Measurements from ENCODE around the gene SECTM1.

Gene SECTM1

GRCh38 chr17:82303944-82304808 lies 29.4 kb downstream of the SECTM1 start:
- no peak overlapping the region for H3K4me3 ChIP-seq (ENCODE audit: low read depth, low read length)
- in situ Hi-C loops (cut with HindIII; ENCODE audit: low sequenced_read_pairs), result no loop called here
- no peak for TF ChIP-seq CTCF (IDR thresholded peaks at IDR 0.05; ENCODE audit: low read depth, low read length, missing control alignments)
- DNase-seq (ENCODE audit: low read depth), result no peak

- no peak for DNase-seq (ENCODE audit: low read depth)
- in situ Hi-C loops (cut with HindIII; ENCODE audit: low sequenced_read_pairs), result no loop called here
- TF ChIP-seq CTCF (IDR thresholded peaks at IDR 0.05; ENCODE audit: low read depth, low read length, missing control alignments), result no peak
- H3K4me3 ChIP-seq (ENCODE audit: low read depth, low read length), result no peak overlapping the region
Observed at GRCh38 chr17:82302991-82303943, 30.3 kb downstream of the SECTM1 start.

GRCh38 chr17:82302568-82302963 lies 31.0 kb downstream of the SECTM1 start:
- in situ Hi-C loops (cut with HindIII; ENCODE audit: low sequenced_read_pairs), result no loop called here
- no peak for TF ChIP-seq CTCF (IDR thresholded peaks at IDR 0.05; ENCODE audit: low read depth, low read length, missing control alignments)
- no peak for DNase-seq (ENCODE audit: low read depth)
- H3K4me3 ChIP-seq (ENCODE audit: low read depth, low read length), result no peak overlapping the region

GRCh38 chr17:82301916-82302567 lies 31.5 kb downstream of the SECTM1 start:
- TF ChIP-seq CTCF (IDR thresholded peaks at IDR 0.05; ENCODE audit: low read depth, low read length, missing control alignments), result no peak
- H3K4me3 ChIP-seq (ENCODE audit: low read depth, low read length), result no peak overlapping the region
- no peak for DNase-seq (ENCODE audit: low read depth)

GRCh38 chr17:82301300-82301915 lies 32.2 kb downstream of the SECTM1 start:
- no peak overlapping the region for H3K4me3 ChIP-seq (ENCODE audit: low read depth, low read length)
- in situ Hi-C loops (cut with HindIII; ENCODE audit: low sequenced_read_pairs), result no loop called here
- no peak for TF ChIP-seq CTCF (IDR thresholded peaks at IDR 0.05; ENCODE audit: low read depth, low read length, missing control alignments)
- DNase-seq (ENCODE audit: low read depth), result no peak

More at GRCh38 chr17:82301916-82302567, 31.5 kb downstream of the SECTM1 start:
- in situ Hi-C loops (cut with HindIII; ENCODE audit: low sequenced_read_pairs), result no loop called here
